Measurements from ENCODE around the gene HELLS. TPM values are rescaled to one million over a fixed set of nuclear protein-coding genes. Genes with fewer than 3 reads are reported as not detected.

Gene HELLS
- total RNA-seq, 1 donor from 2014 or later = 0.82 TPM

Other genes starting within 250 kb of the HELLS start
- 11.0 TPM for gene NOC3L, start 182.8 kb upstream of the HELLS start, total RNA-seq
- gene TBC1D12, start 143.2 kb upstream of the HELLS start, total RNA-seq = 4.8 TPM
- gene CYP2C18, start 137.9 kb downstream of the HELLS start, total RNA-seq = not detected
- not detected for gene CYP2C19, start 216.9 kb downstream of the HELLS start, total RNA-seq

Measured in left ventricle myocardium superior (tissue), 1 donor.